WTC11 (cell line): ENCODE results near the gene C20orf204. TPM values are rescaled to one million over a fixed set of nuclear protein-coding genes. Genes with fewer than 3 reads are reported as not detected.

Source experiments
- ATAC-seq: fragments of 200-7000 bp; cut with Tn5 transposase; 2 replicates; pipeline ENCODE4 v1.10.0; 2021; ENCODE audit warnings: mild to moderate bottlenecking, moderate library complexity
- CTCF ChIA-PET: fragments of 300-600 bp; sonication (Branson Sonifier 250); formaldehyde crosslinking; loops from one replicate; lab custom pipeline; 2021; ENCODE audit warnings: antibody characterized with exemption; lab: Charles Lee
- POLR2A ChIA-PET: fragments of 350-600 bp; sonication (Branson Sonifier 250); formaldehyde crosslinking; loops from one replicate; lab custom pipeline; 2021; ENCODE audit warnings: antibody characterized with exemption; lab: Charles Lee
- DNase-seq: peaks from one replicate; pipeline ENCODE4 v3.0.0; 2021; ENCODE audit warnings: low spot score
- H3K27ac Mint-ChIP-seq: 2 replicates; pipeline ENCODE4 v1.8.0; 2021; ENCODE audit warnings: mixed read lengths
- H3K27me3 Mint-ChIP-seq: 2 replicates; pipeline ENCODE4 v1.8.0; 2021; ENCODE audit warnings: low read depth, mild to moderate bottlenecking, moderate library complexity, mixed read lengths
- H3K36me3 Mint-ChIP-seq: 2 replicates; pipeline ENCODE4 v1.8.0; 2021; ENCODE audit warnings: mixed read lengths
- H3K4me1 Mint-ChIP-seq: 2 replicates; pipeline ENCODE4 v1.8.0; 2022; ENCODE audit warnings: mixed read lengths
- H3K4me3 Mint-ChIP-seq: 2 replicates; pipeline ENCODE4 v1.8.0; 2021; ENCODE audit warnings: mild to moderate bottlenecking, moderate library complexity, mixed read lengths
- H3K9me3 Mint-ChIP-seq: 2 replicates; pipeline ENCODE4 v1.8.0; 2021; ENCODE audit warnings: mixed read lengths
- AR ChIP-seq: fragments of 250-450 bp; sonication (Bioruptor Pico); IDR thresholded peaks from 2 replicates; pipeline ENCODE4 v1.9.0; 2021; ENCODE audit warnings: mild to moderate bottlenecking
- CBFB ChIP-seq: sonication (generic); formaldehyde crosslinking; IDR thresholded peaks from 2 replicates; pipeline ENCODE4 v1.8.1; 2022; ENCODE audit warnings: mild to moderate bottlenecking, low read depth, missing genetic modification reagents
- CDX4 ChIP-seq: fragments of 250-450 bp; sonication (Bioruptor Pico); IDR thresholded peaks from 2 replicates; pipeline ENCODE4 v1.9.0; 2021; ENCODE audit warnings: moderate library complexity, mild to moderate bottlenecking, inconsistent platforms, borderline replicate concordance
- CTCF ChIP-seq: fragments of 200-600 bp; IDR thresholded peaks from 2 replicates; pipeline ENCODE4 v1.8.0; 2022; ENCODE audit warnings: antibody characterized with exemption
- E2F4 ChIP-seq: sonication (generic); formaldehyde crosslinking; IDR thresholded peaks from 2 replicates; pipeline ENCODE4 v1.8.1; 2022; ENCODE audit warnings: low read depth, mild to moderate bottlenecking, moderate library complexity, missing genetic modification reagents, borderline replicate concordance
- E2F5 ChIP-seq: sonication (generic); formaldehyde crosslinking; IDR thresholded peaks from 2 replicates; pipeline ENCODE4 v1.8.1; 2022; ENCODE audit warnings: mild to moderate bottlenecking, moderate library complexity, missing genetic modification reagents
- ETV6 ChIP-seq: sonication (generic); formaldehyde crosslinking; IDR thresholded peaks from 2 replicates; pipeline ENCODE4 v1.8.1; 2022; ENCODE audit warnings: mild to moderate bottlenecking, missing genetic modification reagents
- GABPB1 ChIP-seq: sonication (generic); formaldehyde crosslinking; IDR thresholded peaks from 2 replicates; pipeline ENCODE4 v1.8.1; 2023; ENCODE audit warnings: mild to moderate bottlenecking, missing genetic modification reagents
- GTF2I ChIP-seq: fragments of 250-450 bp; sonication (Bioruptor Pico); conservative IDR thresholded peaks from 2 replicates; pipeline ENCODE4 v1.4.0; 2021; ENCODE audit warnings: mild to moderate bottlenecking
- JAZF1 ChIP-seq: fragments of 250-450 bp; sonication (Bioruptor Pico); IDR thresholded peaks from 2 replicates; pipeline ENCODE4 v1.9.0; 2021; ENCODE audit warnings: moderate library complexity, mild to moderate bottlenecking, inconsistent platforms
- MAX ChIP-seq: sonication (generic); formaldehyde crosslinking; IDR thresholded peaks from 2 replicates; pipeline ENCODE4 v1.8.0; 2022; ENCODE audit warnings: mild to moderate bottlenecking, missing genetic modification reagents
- NR3C1 ChIP-seq: sonication (generic); formaldehyde crosslinking; conservative IDR thresholded peaks from 2 replicates; pipeline ENCODE4 v1.8.1; 2023; ENCODE audit warnings: low read depth, mild to moderate bottlenecking, missing genetic modification reagents
- RELA ChIP-seq: sonication (generic); formaldehyde crosslinking; IDR thresholded peaks from 2 replicates; pipeline ENCODE4 v1.8.1; 2022; ENCODE audit warnings: missing genetic modification reagents, mild to moderate bottlenecking, borderline replicate concordance
- RORB ChIP-seq: fragments of 250-450 bp; sonication (Bioruptor Pico); IDR thresholded peaks from 2 replicates; pipeline ENCODE4 v1.9.0; 2021; ENCODE audit warnings: mild to moderate bottlenecking
- SMAD3 ChIP-seq: sonication (generic); formaldehyde crosslinking; IDR thresholded peaks from 2 replicates; pipeline ENCODE4 v1.8.0; 2022; ENCODE audit warnings: missing genetic modification reagents, mild to moderate bottlenecking, borderline replicate concordance
- SP1 ChIP-seq: sonication (generic); formaldehyde crosslinking; conservative IDR thresholded peaks from 2 replicates; pipeline ENCODE4 v1.8.1; 2022; ENCODE audit warnings: missing genetic modification reagents
- TCF7 ChIP-seq: sonication (generic); formaldehyde crosslinking; IDR thresholded peaks from 2 replicates; pipeline ENCODE4 v1.8.0; 2022; ENCODE audit warnings: mild to moderate bottlenecking, low read depth, missing genetic modification reagents, moderate library complexity
- TP53 ChIP-seq: sonication (generic); formaldehyde crosslinking; IDR thresholded peaks from 2 replicates; pipeline ENCODE4 v1.8.1; 2023; ENCODE audit warnings: mild to moderate bottlenecking, missing genetic modification reagents
- ZMAT4 ChIP-seq: fragments of 250-450 bp; sonication (Bioruptor Pico); IDR thresholded peaks from 2 replicates; pipeline ENCODE4 v1.9.0; 2021; ENCODE audit warnings: mild to moderate bottlenecking
- ZNF423 ChIP-seq: fragments of 250-450 bp; sonication (Bioruptor Pico); IDR thresholded peaks from 2 replicates; pipeline ENCODE4 v2.1.2; 2022; ENCODE audit warnings: mild to moderate bottlenecking, moderate library complexity
- ZNF532 ChIP-seq: fragments of 250-450 bp; sonication (Bioruptor Pico); IDR thresholded peaks from 2 replicates; pipeline ENCODE4 v1.9.0; 2021; ENCODE audit warnings: mild to moderate bottlenecking, borderline replicate concordance
- total RNA-seq: library from RNA; stranded (reverse); gene quantifications from 3 replicates; pipeline ENCODE4 v1.2.3, GENCODE V29; 2021

The C20orf204 gene
- total RNA-seq, 1 experiment from 2014 or later, result 2.1 TPM

- TF ChIP-seq CBFB (CRISPR knock-in tag) (0 out of 2 replicates have a peak, but pooled peaks have one; percentile 15), GABPB1 (no peak), GTF2I (CRISPR knock-in tag) (no peak), MAX (CRISPR knock-in tag) (no peak), ETV6 (CRISPR knock-in tag) (no peak), CDX4 (CRISPR knock-in tag) (no peak), ZMAT4 (no peak), JAZF1 (no peak), TP53 (peak; percentile 73; the same call in 1 of the 2 replicates), CTCF (no peak), TCF7 (CRISPR knock-in tag) (no peak), E2F5 (no peak), ZNF423 (CRISPR knock-in tag) (peak; percentile 57), RORB (CRISPR knock-in tag) (no peak), AR (CRISPR knock-in tag) (no peak), SMAD3 (CRISPR knock-in tag) (no peak), SP1 (CRISPR knock-in tag) (0 out of 2 replicates have a peak, but pooled peaks have one; percentile 5)
- no peak for DNase-seq
- H3K27ac Mint-ChIP-seq, result no peak overlapping the region
Observed at GRCh38 chr20:64048402-64049044, 12.5 kb downstream of the C20orf204 start.

GRCh38 chr20:64049060-64049877, 13.3 kb downstream of the C20orf204 start, which contains the start of gene SOX18:
Gene SOX18, minus strand, starts transcription at chr20:64049639. Its CDS starts 123 bp downstream, at chr20:64049516.
- POLR2A ChIA-PET, result no interaction called here
- H3K36me3 Mint-ChIP-seq, result no peaks in the 10 kb centered on the region
- peaks cover 68% of the 10 kb centered on the region for H3K27me3 Mint-ChIP-seq
- no peak for TF ChIP-seq ZNF423 (CRISPR knock-in tag)
- no peak for TF ChIP-seq RELA (CRISPR knock-in tag)
- TF ChIP-seq TP53, result no peak
- no peak for TF ChIP-seq NR3C1 (CRISPR knock-in tag)
- TF ChIP-seq E2F4 (CRISPR knock-in tag), result no peak
- TF ChIP-seq ZNF532 (CRISPR knock-in tag), result no peak

More at GRCh38 chr20:64048402-64049044, 12.5 kb downstream of the C20orf204 start:
- Mint-ChIP-seq H3K27me3 (peaks cover 74% of the 10 kb centered on the region), H3K9me3 (no peaks in the 10 kb centered on the region), H3K36me3 (no peaks in the 10 kb centered on the region), H3K4me1 (peaks cover 25% of the 10 kb centered on the region), H3K4me3 (no peak overlapping the region)
- peak; percentile 22 for ATAC-seq
- POLR2A ChIA-PET, result no interaction called here
- CTCF ChIA-PET, result interaction anchor here (2.3 kb wide), 1 partner anchor 9 kb away, joined by 15 read pairs; no protein-coding TSS in a partner anchor

More at GRCh38 chr20:64049060-64049877, 13.3 kb downstream of the C20orf204 start, which contains the start of gene SOX18:
- Mint-ChIP-seq H3K4me3 (peak within 1 kb of the TSS; percentile 57), H3K4me1 (peaks cover 29% of the 10 kb centered on the region), H3K27ac (no peak within 1 kb of the TSS), H3K9me3 (no peaks in the 10 kb centered on the region)
- ATAC-seq (peak; percentile 32), DNase-seq (peak; percentile 58)
- CTCF ChIA-PET, result interaction anchor here (0.7 to 2.3 kb wide), 5 partner anchors 8 to 68 kb away, joined by 3 to 15 read pairs (median 5); partner anchors contain the start of genes PRPF6 and TCEA2
